GM12801 (cell line): ENCODE measurements around the gene BNC2.

Source experiments
- CTCF ChIP-seq: IDR thresholded peaks from one replicate; pipeline ENCODE4 v1.5.1; 2011; ENCODE audit warnings: control low read depth; ENCODE audit not compliant: insufficient read length; ENCODE audit errors: extremely low read depth

BNC2 gene

GRCh38 chr9:16540743-16541613 is 329.5 kb downstream of the BNC2 start:
- TF ChIP-seq CTCF, result no peak

- no peak for TF ChIP-seq CTCF
Observed at GRCh38 chr9:16535555-16535954, 334.9 kb downstream of the BNC2 start.

- TF ChIP-seq CTCF, result no peak
Observed at GRCh38 chr9:16532681-16533450, 337.6 kb downstream of the BNC2 start.

GRCh38 chr9:16532272-16532671 is 338.2 kb downstream of the BNC2 start:
- no peak for TF ChIP-seq CTCF

- no peak for TF ChIP-seq CTCF
Observed at GRCh38 chr9:16530669-16531642, 339.5 kb downstream of the BNC2 start.

- no peak for TF ChIP-seq CTCF
Observed at GRCh38 chr9:16527573-16527972, 342.9 kb downstream of the BNC2 start.

GRCh38 chr9:16526380-16526779 is 344.1 kb downstream of the BNC2 start:
- no peak for TF ChIP-seq CTCF
